OCI-LY3 (cell line): ENCODE results near the gene RPL3.

Experiments used
- CTCF ChIP-seq: fragments of 200-600, 300-600 bp; sonication (generic); IDR thresholded peaks from 2 replicates; pipeline ENCODE4 v1.5.1; 2014; ENCODE audit warnings: antibody characterized with exemption, low read length, low read depth
- EZH2phosphoT487 ChIP-seq: fragments of 200-600 bp; shearing (Covaris generic); IDR thresholded peaks from 2 replicates; pipeline ENCODE4 v1.6.1; 2018; ENCODE audit warnings: antibody characterized with exemption, mixed run types, low read depth

GRCh38 chr22:39353346-39353745 is 33.9 kb upstream of the RPL3 start:
- TF ChIP-seq CTCF (no peak), EZH2phosphoT487 (no peak)
